ENCODE measurements around the gene GLRA2.

DNA sequence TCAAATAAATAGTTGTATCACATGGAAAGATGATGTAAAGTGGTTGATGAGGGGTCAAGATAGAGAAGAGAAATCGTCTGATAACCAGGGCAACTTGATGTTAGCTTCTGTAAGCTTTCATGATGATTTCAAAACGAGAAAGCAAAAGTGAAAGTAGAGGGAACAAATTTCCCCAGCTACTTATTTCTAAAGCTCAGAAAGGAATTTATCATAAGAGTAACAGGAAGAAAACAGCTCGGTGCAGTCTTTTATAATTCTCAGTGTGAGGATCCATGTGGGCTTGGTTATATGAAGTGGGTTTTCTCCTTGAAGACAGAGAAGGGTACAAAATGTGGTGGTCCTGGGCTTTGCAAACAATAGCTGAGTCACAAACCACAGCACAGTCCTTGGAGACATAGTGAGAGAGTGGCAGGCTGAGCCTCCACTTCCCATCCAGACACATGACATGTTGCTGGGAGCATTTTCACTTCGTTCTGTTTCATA is 32.1 kb upstream of the GLRA2 start:
- TF ChIP-seq, protein P1, sequence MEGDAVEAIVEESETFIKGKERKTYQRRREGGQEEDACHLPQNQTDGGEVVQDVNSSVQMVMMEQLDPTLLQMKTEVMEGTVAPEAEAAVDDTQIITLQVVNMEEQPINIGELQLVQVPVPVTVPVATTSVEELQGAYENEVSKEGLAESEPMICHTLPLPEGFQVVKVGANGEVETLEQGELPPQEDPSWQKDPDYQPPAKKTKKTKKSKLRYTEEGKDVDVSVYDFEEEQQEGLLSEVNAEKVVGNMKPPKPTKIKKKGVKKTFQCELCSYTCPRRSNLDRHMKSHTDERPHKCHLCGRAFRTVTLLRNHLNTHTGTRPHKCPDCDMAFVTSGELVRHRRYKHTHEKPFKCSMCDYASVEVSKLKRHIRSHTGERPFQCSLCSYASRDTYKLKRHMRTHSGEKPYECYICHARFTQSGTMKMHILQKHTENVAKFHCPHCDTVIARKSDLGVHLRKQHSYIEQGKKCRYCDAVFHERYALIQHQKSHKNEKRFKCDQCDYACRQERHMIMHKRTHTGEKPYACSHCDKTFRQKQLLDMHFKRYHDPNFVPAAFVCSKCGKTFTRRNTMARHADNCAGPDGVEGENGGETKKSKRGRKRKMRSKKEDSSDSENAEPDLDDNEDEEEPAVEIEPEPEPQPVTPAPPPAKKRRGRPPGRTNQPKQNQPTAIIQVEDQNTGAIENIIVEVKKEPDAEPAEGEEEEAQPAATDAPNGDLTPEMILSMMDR (IDR thresholded peaks at IDR 0.05; ENCODE audit: borderline replicate concordance, extremely low read depth, low read length, poor library complexity, severe bottlenecking): no peak
- no peak for TF ChIP-seq EZH2 (IDR thresholded peaks at IDR 0.05; ENCODE audit: borderline replicate concordance, low read depth, low read length, severe bottlenecking)
